HG02973 (cell line): ENCODE data around the gene HMOX2.
A peak's percentile ranks its signal among the peaks of the same experiment; 100 is the strongest.

Experiments
- ATAC-seq: cut with Tn5 transposase; IDR thresholded peaks from one replicate; pipeline ENCODE4 v1.9.1; 2021; ENCODE audit warnings: moderate library complexity; ENCODE audit not compliant: unreplicated experiment

The HMOX2 gene, protein sequence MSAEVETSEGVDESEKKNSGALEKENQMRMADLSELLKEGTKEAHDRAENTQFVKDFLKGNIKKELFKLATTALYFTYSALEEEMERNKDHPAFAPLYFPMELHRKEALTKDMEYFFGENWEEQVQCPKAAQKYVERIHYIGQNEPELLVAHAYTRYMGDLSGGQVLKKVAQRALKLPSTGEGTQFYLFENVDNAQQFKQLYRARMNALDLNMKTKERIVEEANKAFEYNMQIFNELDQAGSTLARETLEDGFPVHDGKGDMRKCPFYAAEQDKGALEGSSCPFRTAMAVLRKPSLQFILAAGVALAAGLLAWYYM

GRCh38 chr16:4475880-4476788, at the start of gene HMOX2:
HMOX2 (plus strand) TSS chr16:4476398; CDS start chr16:4505525, 29,127 bp downstream.
- peak; percentile 78 for ATAC-seq

GRCh38 chr16:4426722-4427372, 49.4 kb upstream of the HMOX2 start:
- no peak for ATAC-seq

DNA sequence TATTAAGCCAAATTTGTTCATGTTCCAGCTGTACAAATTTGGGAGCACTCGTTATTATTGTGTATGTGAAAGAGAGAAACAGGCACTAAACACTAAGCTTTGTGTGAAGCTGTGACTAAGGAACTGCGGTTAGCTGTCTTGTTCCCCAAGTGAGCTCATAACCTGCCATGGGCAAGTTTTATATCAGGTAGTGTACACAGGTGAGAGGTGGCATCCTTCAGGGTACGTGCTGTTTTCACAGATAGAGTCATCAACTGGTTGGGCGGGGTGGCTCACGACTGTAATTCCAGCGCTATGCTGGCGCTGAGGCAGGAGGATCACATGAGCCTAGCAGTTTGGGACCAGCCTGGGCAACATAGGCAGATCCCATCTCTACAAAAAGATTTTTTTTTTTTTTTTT, 47.7 kb upstream of the HMOX2 start:
- ATAC-seq: no peak

- no peak for ATAC-seq
Observed at GRCh38 chr16:4431023-4431422, 45.2 kb upstream of the HMOX2 start.

DNA sequence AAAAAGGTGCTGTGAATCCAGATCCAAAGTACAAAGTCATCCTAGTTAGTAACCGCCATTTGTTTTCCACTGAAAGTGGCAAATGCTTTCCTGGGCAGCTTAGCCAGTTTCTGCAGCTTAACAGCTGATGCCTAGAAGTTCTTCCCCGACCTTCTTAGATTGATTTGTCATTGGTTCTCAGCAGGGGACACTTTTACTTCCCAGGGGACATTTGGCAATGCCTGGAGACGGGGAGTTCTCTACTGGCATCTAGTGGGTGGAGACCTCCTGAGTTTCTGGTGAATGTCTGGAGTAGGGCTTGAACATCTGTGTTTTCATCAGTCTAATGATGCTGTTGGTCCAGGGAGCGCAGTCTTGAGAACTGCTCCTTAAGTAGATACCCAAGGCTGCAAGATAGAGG, 43.0 kb upstream of the HMOX2 start:
- ATAC-seq: no peak

GRCh38 chr16:4433914-4434787, 42.0 kb upstream of the HMOX2 start:
- ATAC-seq: no peak

GRCh38 chr16:4435337-4436067, 40.7 kb upstream of the HMOX2 start:
- ATAC-seq: no peak

DNA sequence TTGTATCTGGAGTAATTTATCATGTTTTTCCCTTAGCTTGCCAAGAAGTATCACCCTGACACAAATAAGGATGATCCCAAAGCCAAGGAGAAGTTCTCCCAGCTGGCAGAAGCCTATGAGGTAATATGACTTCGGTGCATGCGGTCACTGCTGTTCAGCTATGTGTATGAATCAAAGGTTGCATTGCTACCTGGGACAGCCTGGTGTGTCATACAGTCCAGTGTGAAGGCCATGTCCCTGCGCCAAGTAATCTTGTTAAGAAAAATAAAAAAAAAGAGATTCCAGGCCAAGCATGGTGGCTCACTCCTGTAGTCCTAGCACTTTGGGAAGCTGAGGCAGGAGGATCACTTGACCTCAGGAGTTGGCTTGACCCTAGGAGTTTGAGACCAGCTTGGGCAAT, 38.8 kb upstream of the HMOX2 start:
- ATAC-seq: no peak

- ATAC-seq: no peak
Observed at GRCh38 chr16:4442371-4442770, 33.8 kb upstream of the HMOX2 start.

DNA sequence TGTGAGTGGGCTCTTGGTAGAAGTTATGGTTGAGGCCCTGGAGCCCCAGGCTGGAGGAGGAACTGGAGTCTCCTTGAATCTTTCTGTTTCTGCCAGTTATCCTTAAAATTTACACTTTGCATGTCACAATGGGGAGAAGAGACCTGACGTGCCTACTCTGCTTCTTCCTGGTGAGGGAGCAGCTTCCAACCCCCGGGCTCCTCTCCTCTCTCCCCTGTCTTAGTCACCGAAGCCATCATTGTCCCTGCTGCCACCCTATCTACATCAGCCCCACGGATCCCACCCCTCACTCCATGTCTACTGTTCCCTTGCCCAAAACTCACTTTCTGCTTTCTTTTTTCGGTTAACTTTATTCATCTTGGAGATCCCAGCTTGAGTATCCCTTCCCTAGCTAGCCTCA, 32.9 kb upstream of the HMOX2 start:
- no peak for ATAC-seq

GRCh38 chr16:4443986-4444385, 32.2 kb upstream of the HMOX2 start:
- no peak for ATAC-seq

DNA sequence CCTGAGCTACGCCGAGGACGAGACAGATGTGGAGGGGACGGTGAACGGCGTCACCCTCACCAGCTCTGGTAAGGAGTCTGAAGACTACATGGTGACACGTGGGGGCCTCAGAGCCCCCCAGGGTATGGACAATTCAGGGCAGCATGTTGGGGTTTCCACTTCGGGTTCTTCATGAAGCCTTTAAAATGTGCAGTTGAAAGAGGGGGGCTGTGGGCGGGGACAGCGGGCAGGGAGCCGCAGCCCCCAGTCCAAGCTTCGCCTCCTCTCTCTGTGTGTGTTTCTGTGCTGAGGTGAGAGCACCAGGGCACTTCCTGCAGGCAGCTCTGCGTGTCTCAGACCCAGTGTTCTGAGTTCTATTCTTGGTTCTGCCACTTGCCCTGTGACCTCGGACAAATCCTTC, 25.8 kb upstream of the HMOX2 start:
- no peak for ATAC-seq

GRCh38 chr16:4450931-4451519, 25.2 kb upstream of the HMOX2 start:
- no peak for ATAC-seq

DNA sequence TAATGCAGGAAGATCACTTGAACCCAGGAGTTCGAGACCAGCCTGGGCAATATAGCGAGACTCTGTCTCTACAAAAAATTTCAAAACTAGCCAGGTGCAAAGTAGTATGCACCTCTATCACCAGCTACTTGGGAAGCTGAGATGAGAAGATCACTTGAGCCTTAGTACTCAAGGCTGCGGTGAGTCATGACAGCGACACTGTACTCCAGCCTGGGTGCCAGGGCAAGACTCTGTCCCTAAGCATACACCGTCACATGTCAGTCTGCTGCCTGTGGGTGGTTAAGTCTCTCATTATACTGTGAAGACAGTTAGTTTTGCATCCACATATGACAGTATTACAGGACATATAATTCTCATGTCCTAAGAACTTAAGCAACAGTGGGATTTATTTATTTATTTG, 23.5 kb upstream of the HMOX2 start:
- no peak for ATAC-seq

GRCh38 chr16:4454623-4455022, 21.6 kb upstream of the HMOX2 start:
- ATAC-seq: no peak

DNA sequence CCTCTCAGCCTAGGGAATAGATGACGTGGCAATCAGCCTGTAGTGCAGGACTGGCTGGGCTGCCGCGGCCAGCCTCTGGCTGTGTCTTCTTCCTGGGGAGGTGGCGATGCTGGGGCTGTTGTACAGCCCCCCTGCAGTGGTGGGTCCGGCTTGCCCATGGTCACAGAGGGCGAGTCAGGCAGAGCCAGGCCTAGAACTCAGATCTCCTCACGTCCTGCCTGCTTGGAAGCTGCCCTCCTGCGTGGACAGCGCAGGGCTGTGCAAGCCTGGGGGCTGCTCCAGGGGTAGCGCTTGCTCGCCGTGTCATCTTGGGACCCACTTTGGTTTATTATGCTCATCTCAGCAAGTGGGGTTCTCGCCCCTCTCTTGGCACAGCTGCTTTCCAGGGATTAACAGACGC, 21.1 kb upstream of the HMOX2 start:
- ATAC-seq: no peak

GRCh38 chr16:4455951-4456350, 20.2 kb upstream of the HMOX2 start:
- ATAC-seq: no peak

GRCh38 chr16:4460936-4461249, 15.3 kb upstream of the HMOX2 start:
- no peak for ATAC-seq

DNA sequence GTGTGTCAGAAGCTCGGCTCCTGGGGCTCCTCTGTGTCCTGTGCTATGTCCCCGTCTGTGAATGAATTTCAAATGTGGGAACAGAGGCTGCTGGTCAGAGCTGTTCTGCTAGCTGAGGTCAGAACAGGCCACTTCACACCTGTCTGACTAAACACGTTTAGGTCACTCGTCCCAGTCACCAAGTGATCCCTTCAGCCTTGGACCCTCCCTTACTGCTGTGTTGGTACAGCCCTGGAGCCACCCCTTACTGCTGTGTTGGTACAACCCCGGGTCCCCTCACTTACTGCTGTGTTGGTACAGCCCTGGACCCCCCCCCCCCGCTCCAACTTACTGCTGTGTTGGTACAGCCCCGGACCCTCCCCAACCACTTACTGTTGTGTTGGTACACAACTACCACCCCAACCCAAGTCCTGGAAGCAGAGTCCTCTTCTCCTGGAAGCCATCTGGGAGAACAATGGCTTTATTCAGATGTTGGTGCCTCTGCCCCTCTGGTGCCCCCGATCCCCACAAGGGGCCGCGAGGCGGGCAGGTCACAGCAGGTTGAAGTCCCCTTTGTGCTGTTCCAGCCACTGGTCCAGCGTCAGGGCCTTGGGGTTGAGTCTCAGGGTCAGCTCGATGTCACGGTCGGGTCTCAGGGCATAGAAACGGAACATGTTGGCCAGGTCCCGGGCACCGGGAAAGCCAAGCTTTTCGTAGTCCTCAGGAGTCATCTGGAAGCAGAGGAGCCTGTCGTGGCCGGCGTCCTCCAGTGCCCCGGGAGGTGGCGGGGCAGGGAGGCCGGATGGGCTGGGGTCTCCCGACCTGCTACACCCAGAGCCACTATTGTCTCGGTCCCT, 14.7 kb upstream of the HMOX2 start:
- no peak for ATAC-seq
